GM06990 (cell line): Measurements from ENCODE around the gene CCNY.

Source experiments
- DNase-seq: peaks from one replicate; pipeline ENCODE4 v3.0.0-alpha.2; 2011; ENCODE audit not compliant: insufficient read length; ENCODE audit errors: extremely low read depth
- H3K27me3 ChIP-seq: replicated peaks from 2 replicates; pipeline ENCODE4 v1.6.0; 2011; ENCODE audit warnings: low read length; ENCODE audit not compliant: control insufficient read depth, insufficient read depth
- H3K36me3 ChIP-seq: 2 replicates; pipeline ENCODE4 v1.5.1; 2011; ENCODE audit warnings: low read length; ENCODE audit not compliant: control insufficient read depth, insufficient read depth
- H3K4me3 ChIP-seq: replicated peaks from 2 replicates; pipeline ENCODE4 v1.5.1; 2011; ENCODE audit warnings: low read depth, mild to moderate bottlenecking, control low read depth, low read length
- CTCF ChIP-seq: IDR thresholded peaks from 2 replicates; pipeline ENCODE4 v1.5.1; 2011; ENCODE audit warnings: low read length, control low read depth, mild to moderate bottlenecking, inconsistent platforms; ENCODE audit not compliant: insufficient read depth, poor library complexity, severe bottlenecking

CCNY gene

GRCh38 chr10:35336084-35336831 is at the start of gene CCNY:
Gene CCNY, plus strand, starts transcription at chr10:35336509. Its CDS starts 545 bp downstream, at chr10:35337054.
- DNase-seq = peak; percentile 84
- no peaks in the 10 kb centered on the region for H3K27me3 ChIP-seq
- peak within 1 kb of the TSS; percentile 91 for H3K4me3 ChIP-seq
- no peak for TF ChIP-seq CTCF
- H3K36me3 ChIP-seq = peaks cover 1% of the 10 kb centered on the region; the same call in 1 of the 2 replicates

- Histone ChIP-seq H3K36me3 (no peaks in the 10 kb centered on the region), H3K4me3 (no peak overlapping the region), H3K27me3 (no peaks in the 10 kb centered on the region)
- TF ChIP-seq CTCF = no peak
- no peak for DNase-seq
These were observed 47.1 kb upstream of the CCNY start for GRCh38 chr10:35289198-35289597.

GRCh38 chr10:35294506-35294905 is 41.8 kb upstream of the CCNY start:
- no peak for TF ChIP-seq CTCF
- Histone ChIP-seq H3K36me3 (no peaks in the 10 kb centered on the region), H3K4me3 (no peak overlapping the region), H3K27me3 (no peaks in the 10 kb centered on the region)
- no peak for DNase-seq

DNA sequence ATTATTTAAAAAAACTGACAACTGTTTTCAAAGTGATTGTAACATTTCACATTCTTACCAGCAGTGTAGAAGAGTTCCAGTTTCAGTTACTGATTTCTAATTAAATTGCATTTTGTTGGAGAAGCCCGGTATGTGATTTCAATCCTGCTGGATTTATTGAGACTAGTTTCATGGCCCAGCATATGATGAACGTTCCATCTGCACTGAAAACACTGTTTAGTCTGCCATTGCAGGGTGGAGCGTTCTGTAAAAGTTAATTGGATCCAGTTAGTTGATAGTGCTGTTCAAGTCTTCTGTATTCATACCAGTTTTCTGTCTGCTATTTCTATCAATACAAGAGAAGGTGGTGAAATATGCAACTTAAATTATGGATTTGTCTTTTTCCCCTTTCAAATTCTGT is 37.3 kb upstream of the CCNY start:
- no peak for TF ChIP-seq CTCF
- Histone ChIP-seq H3K27me3 (no peaks in the 10 kb centered on the region), H3K4me3 (no peak overlapping the region), H3K36me3 (no peaks in the 10 kb centered on the region)
- no peak for DNase-seq

GRCh38 chr10:35300063-35300699 is 36.1 kb upstream of the CCNY start:
- Histone ChIP-seq H3K27me3 (no peaks in the 10 kb centered on the region), H3K4me3 (no peak overlapping the region), H3K36me3 (no peaks in the 10 kb centered on the region)
- DNase-seq = peak; percentile 46
- TF ChIP-seq CTCF = no peak
